T-helper 1 cell treated with Interleukin-12 subunit alpha and Interleukin-12 subunit beta and Interleukin-4 antibody, amounts not matched to agents 30 μg/mL and 1 μg/mL, for 36 hours (primary cell): ENCODE results near the gene NFKBIL1.

Source experiments
- H3K27ac Mint-ChIP-seq: one replicate; pipeline ENCODE4 v1.8.0; 2021; ENCODE audit warnings: mild to moderate bottlenecking, mixed read lengths
- H3K27me3 Mint-ChIP-seq: one replicate; pipeline ENCODE4 v1.8.0; 2021; ENCODE audit warnings: low read depth, mixed read lengths
- H3K36me3 Mint-ChIP-seq: one replicate; pipeline ENCODE4 v1.8.0; 2021; ENCODE audit warnings: low read depth, mixed read lengths
- H3K4me1 Mint-ChIP-seq: one replicate; pipeline ENCODE4 v1.8.0; 2021; ENCODE audit warnings: low read depth, mixed read lengths
- H3K4me3 Mint-ChIP-seq: one replicate; pipeline ENCODE4 v1.8.0; 2021; ENCODE audit warnings: mild to moderate bottlenecking, moderate library complexity, mixed read lengths
- H3K9me3 Mint-ChIP-seq: one replicate; pipeline ENCODE4 v1.8.0; 2021; ENCODE audit warnings: mixed read lengths

The NFKBIL1 gene

GRCh38 chr6:31531162-31531561 lies 16.2 kb upstream of the NFKBIL1 start:
- peaks cover 14% of the 10 kb centered on the region for H3K4me1 Mint-ChIP-seq
- no peaks in the 10 kb centered on the region for H3K27me3 Mint-ChIP-seq
- no peak overlapping the region for H3K4me3 Mint-ChIP-seq
- no peak overlapping the region for H3K27ac Mint-ChIP-seq
- no peaks in the 10 kb centered on the region for H3K9me3 Mint-ChIP-seq
- peaks cover 49% of the 10 kb centered on the region for H3K36me3 Mint-ChIP-seq

GRCh38 chr6:31531771-31532643 lies 15.4 kb upstream of the NFKBIL1 start:
- H3K27me3 Mint-ChIP-seq, result no peaks in the 10 kb centered on the region
- peaks cover 55% of the 10 kb centered on the region for H3K36me3 Mint-ChIP-seq
- H3K27ac Mint-ChIP-seq, result no peak overlapping the region

GRCh38 chr6:31532644-31533454 lies 14.6 kb upstream of the NFKBIL1 start:
- Mint-ChIP-seq H3K4me3 (no peak overlapping the region), H3K4me1 (peaks cover 16% of the 10 kb centered on the region), H3K27ac (peak overlapping the region; percentile 20), H3K27me3 (no peaks in the 10 kb centered on the region), H3K9me3 (no peaks in the 10 kb centered on the region), H3K36me3 (peaks cover 58% of the 10 kb centered on the region)

More at GRCh38 chr6:31531771-31532643, 15.4 kb upstream of the NFKBIL1 start:
- Mint-ChIP-seq H3K9me3 (no peaks in the 10 kb centered on the region), H3K4me1 (peaks cover 16% of the 10 kb centered on the region), H3K4me3 (no peak overlapping the region)

GRCh38 chr6:31533455-31533841 lies 14.0 kb upstream of the NFKBIL1 start:
- Mint-ChIP-seq H3K36me3 (peaks cover 62% of the 10 kb centered on the region), H3K4me1 (peaks cover 20% of the 10 kb centered on the region), H3K27me3 (no peaks in the 10 kb centered on the region), H3K4me3 (no peak overlapping the region), H3K9me3 (no peaks in the 10 kb centered on the region), H3K27ac (no peak overlapping the region)

- Mint-ChIP-seq H3K27ac (no peak overlapping the region), H3K9me3 (no peaks in the 10 kb centered on the region), H3K4me3 (no peak overlapping the region), H3K36me3 (peaks cover 65% of the 10 kb centered on the region), H3K27me3 (no peaks in the 10 kb centered on the region), H3K4me1 (peaks cover 25% of the 10 kb centered on the region)
Observed at GRCh38 chr6:31534011-31534410, 13.4 kb upstream of the NFKBIL1 start.

GRCh38 chr6:31534521-31535040 lies 12.8 kb upstream of the NFKBIL1 start:
- H3K36me3 Mint-ChIP-seq, result peaks cover 71% of the 10 kb centered on the region
- no peaks in the 10 kb centered on the region for H3K27me3 Mint-ChIP-seq
- H3K9me3 Mint-ChIP-seq, result no peaks in the 10 kb centered on the region
- peaks cover 31% of the 10 kb centered on the region for H3K4me1 Mint-ChIP-seq
- no peak overlapping the region for H3K27ac Mint-ChIP-seq
- H3K4me3 Mint-ChIP-seq, result no peak overlapping the region

GRCh38 chr6:31535538-31536324 lies 11.7 kb upstream of the NFKBIL1 start:
- Mint-ChIP-seq H3K36me3 (peaks cover 71% of the 10 kb centered on the region), H3K4me3 (no peak overlapping the region), H3K27ac (no peak overlapping the region), H3K4me1 (peaks cover 40% of the 10 kb centered on the region), H3K9me3 (no peaks in the 10 kb centered on the region), H3K27me3 (no peaks in the 10 kb centered on the region)

GRCh38 chr6:31538805-31539400 lies 8.5 kb upstream of the NFKBIL1 start:
- H3K36me3 Mint-ChIP-seq, result peaks cover 58% of the 10 kb centered on the region
- no peaks in the 10 kb centered on the region for H3K27me3 Mint-ChIP-seq
- H3K4me1 Mint-ChIP-seq, result peaks cover 44% of the 10 kb centered on the region
- H3K27ac Mint-ChIP-seq, result peak overlapping the region; percentile 13
- H3K4me3 Mint-ChIP-seq, result peak overlapping the region; percentile 93
- H3K9me3 Mint-ChIP-seq, result no peaks in the 10 kb centered on the region

- H3K4me3 Mint-ChIP-seq, result peak overlapping the region; percentile 93
- H3K27me3 Mint-ChIP-seq, result no peaks in the 10 kb centered on the region
- H3K27ac Mint-ChIP-seq, result peak overlapping the region; percentile 86
- peaks cover 44% of the 10 kb centered on the region for H3K36me3 Mint-ChIP-seq
- peaks cover 42% of the 10 kb centered on the region for H3K4me1 Mint-ChIP-seq
- no peaks in the 10 kb centered on the region for H3K9me3 Mint-ChIP-seq
Observed at GRCh38 chr6:31540640-31541039, 6.8 kb upstream of the NFKBIL1 start.

- Mint-ChIP-seq H3K27me3 (no peaks in the 10 kb centered on the region), H3K4me3 (peak overlapping the region; percentile 93), H3K27ac (peak overlapping the region; percentile 87), H3K4me1 (peaks cover 41% of the 10 kb centered on the region), H3K36me3 (peaks cover 39% of the 10 kb centered on the region), H3K9me3 (no peaks in the 10 kb centered on the region)
Observed at GRCh38 chr6:31541059-31541657, 6.2 kb upstream of the NFKBIL1 start.

- Mint-ChIP-seq H3K27ac (peak within 1 kb of the TSS; percentile 87), H3K4me3 (peak within 1 kb of the TSS; percentile 93), H3K4me1 (peaks cover 43% of the 10 kb centered on the region), H3K9me3 (no peaks in the 10 kb centered on the region), H3K27me3 (no peaks in the 10 kb centered on the region), H3K36me3 (peaks cover 33% of the 10 kb centered on the region)
Observed at GRCh38 chr6:31541658-31542521, 5.5 kb upstream of the NFKBIL1 start, which contains the start of gene DDX39B. Gene DDX39B, minus strand, starts transcription at chr6:31542003. Its CDS starts 1,471 bp downstream, at chr6:31540532.

- H3K27me3 Mint-ChIP-seq, result no peaks in the 10 kb centered on the region
- no peak overlapping the region for H3K4me3 Mint-ChIP-seq
- peaks cover 47% of the 10 kb centered on the region for H3K4me1 Mint-ChIP-seq
- H3K36me3 Mint-ChIP-seq, result peaks cover 26% of the 10 kb centered on the region
- H3K9me3 Mint-ChIP-seq, result no peaks in the 10 kb centered on the region
- no peak overlapping the region for H3K27ac Mint-ChIP-seq
Observed at GRCh38 chr6:31543639-31544038, 3.8 kb upstream of the NFKBIL1 start.

- Mint-ChIP-seq H3K9me3 (no peaks in the 10 kb centered on the region), H3K27me3 (no peaks in the 10 kb centered on the region), H3K27ac (no peak overlapping the region), H3K4me3 (no peak overlapping the region), H3K4me1 (peaks cover 42% of the 10 kb centered on the region), H3K36me3 (peaks cover 18% of the 10 kb centered on the region)
Observed at GRCh38 chr6:31544676-31545075, 2.7 kb upstream of the NFKBIL1 start.
